ENCODE data around the gene SLAMF9.

SLAMF9 gene

GRCh38 chr1:159927211-159927848 is 26.7 kb downstream of the SLAMF9 start:
- no peak for ATAC-seq
- TF ChIP-seq POU6F1 (CRISPR knock-in tag; IDR thresholded peaks at IDR 0.05; ENCODE audit: borderline replicate concordance, low read depth) (no peak), CREB5 (CRISPR knock-in tag; IDR thresholded peaks at IDR 0.05; ENCODE audit: low read depth) (no peak), ZFP3 (CRISPR knock-in tag; IDR thresholded peaks at IDR 0.05) (no peak), TCF4 (CRISPR knock-in tag; IDR thresholded peaks at IDR 0.05; ENCODE audit: borderline replicate concordance) (no peak), ARNTL (CRISPR knock-in tag; IDR thresholded peaks at IDR 0.05; ENCODE audit: borderline replicate concordance, low read depth) (no peak), PATZ1 (CRISPR knock-in tag; IDR thresholded peaks at IDR 0.05; ENCODE audit: borderline replicate concordance) (no peak), ZNF70 (CRISPR knock-in tag; IDR thresholded peaks at IDR 0.05) (no peak), ZNF8 (CRISPR knock-in tag; IDR thresholded peaks at IDR 0.05) (no peak), ZC3H10 (CRISPR knock-in tag; IDR thresholded peaks at IDR 0.05) (no peak), RARB (CRISPR knock-in tag; IDR thresholded peaks at IDR 0.05) (no peak), TOX (CRISPR knock-in tag; IDR thresholded peaks at IDR 0.05; ENCODE audit: borderline replicate concordance) (no peak), CSDC2 (CRISPR knock-in tag; IDR thresholded peaks at IDR 0.05) (no peak), SNAI2 (CRISPR knock-in tag; IDR thresholded peaks at IDR 0.05) (no peak)

- ATAC-seq, result peak; percentile 2
- TF ChIP-seq ARNTL (CRISPR knock-in tag; IDR thresholded peaks at IDR 0.05; ENCODE audit: borderline replicate concordance, low read depth) (no peak), ISL1 (CRISPR knock-in tag; IDR thresholded peaks at IDR 0.05) (no peak), TSHZ2 (CRISPR knock-in tag; IDR thresholded peaks at IDR 0.05) (no peak), PPARA (CRISPR knock-in tag; IDR thresholded peaks at IDR 0.05; ENCODE audit: borderline replicate concordance) (no peak), ZNF8 (CRISPR knock-in tag; IDR thresholded peaks at IDR 0.05) (no peak), PATZ1 (CRISPR knock-in tag; IDR thresholded peaks at IDR 0.05; ENCODE audit: borderline replicate concordance) (no peak), POU6F1 (CRISPR knock-in tag; IDR thresholded peaks at IDR 0.05; ENCODE audit: borderline replicate concordance, low read depth) (no peak), CREB5 (CRISPR knock-in tag; IDR thresholded peaks at IDR 0.05; ENCODE audit: low read depth) (no peak), CSDC2 (CRISPR knock-in tag; IDR thresholded peaks at IDR 0.05) (no peak), TOX (CRISPR knock-in tag; IDR thresholded peaks at IDR 0.05; ENCODE audit: borderline replicate concordance) (no peak)
Observed at GRCh38 chr1:159925719-159926078, 28.3 kb downstream of the SLAMF9 start.
